GM18508 (cell line): Measurements from ENCODE around the gene TSPAN9.

Experiments
- ATAC-seq: cut with Tn5 transposase; IDR thresholded peaks from one replicate; pipeline ENCODE4 v1.9.1; 2021; ENCODE audit warnings: moderate number of reproducible peaks; ENCODE audit not compliant: insufficient read depth, unreplicated experiment

The TSPAN9 gene

GRCh38 chr12:3303410-3304136, 226.4 kb downstream of the TSPAN9 start:
- no peak for ATAC-seq

- no peak for ATAC-seq
Observed at GRCh38 chr12:3304436-3305165, 227.4 kb downstream of the TSPAN9 start.

GRCh38 chr12:3305464-3305863, 228.3 kb downstream of the TSPAN9 start:
- ATAC-seq: no peak

GRCh38 chr12:3305904-3306619, 228.9 kb downstream of the TSPAN9 start:
- ATAC-seq: no peak

- ATAC-seq: no peak
Observed at GRCh38 chr12:3307389-3307788, 230.2 kb downstream of the TSPAN9 start.

GRCh38 chr12:3308063-3308462, 230.9 kb downstream of the TSPAN9 start:
- ATAC-seq: no peak

GRCh38 chr12:3308609-3309008, 231.4 kb downstream of the TSPAN9 start:
- no peak for ATAC-seq

- ATAC-seq: no peak
Observed at GRCh38 chr12:3309805-3310204, 232.6 kb downstream of the TSPAN9 start.

- ATAC-seq: no peak
Observed at GRCh38 chr12:3310271-3311026, 233.3 kb downstream of the TSPAN9 start.

GRCh38 chr12:3311027-3311402, 233.8 kb downstream of the TSPAN9 start:
- no peak for ATAC-seq

- ATAC-seq: no peak
Observed at GRCh38 chr12:3311491-3312103, 234.4 kb downstream of the TSPAN9 start.

- ATAC-seq: no peak
Observed at GRCh38 chr12:3313066-3313465, 235.9 kb downstream of the TSPAN9 start.

GRCh38 chr12:3313675-3314663, 236.8 kb downstream of the TSPAN9 start:
- no peak for ATAC-seq

GRCh38 chr12:3315201-3315661, 238.1 kb downstream of the TSPAN9 start:
- ATAC-seq: no peak

GRCh38 chr12:3316776-3317480, 239.7 kb downstream of the TSPAN9 start:
- ATAC-seq: no peak

GRCh38 chr12:3317481-3317815, 240.3 kb downstream of the TSPAN9 start:
- ATAC-seq: no peak

GRCh38 chr12:3317841-3318501, 240.8 kb downstream of the TSPAN9 start:
- ATAC-seq: no peak
